Activated T-cell treated with anti-CD3 and anti-CD28 coated beads, Interleukin-2, amount 50 U/mL, for 48 hours (primary cell): ENCODE results near the gene SELP.

Source experiments
- DNase-seq, 2 experiments: peaks; one replicate each; pipeline ENCODE4 v3.0.0-alpha.2; 2020

SELP gene

DNA sequence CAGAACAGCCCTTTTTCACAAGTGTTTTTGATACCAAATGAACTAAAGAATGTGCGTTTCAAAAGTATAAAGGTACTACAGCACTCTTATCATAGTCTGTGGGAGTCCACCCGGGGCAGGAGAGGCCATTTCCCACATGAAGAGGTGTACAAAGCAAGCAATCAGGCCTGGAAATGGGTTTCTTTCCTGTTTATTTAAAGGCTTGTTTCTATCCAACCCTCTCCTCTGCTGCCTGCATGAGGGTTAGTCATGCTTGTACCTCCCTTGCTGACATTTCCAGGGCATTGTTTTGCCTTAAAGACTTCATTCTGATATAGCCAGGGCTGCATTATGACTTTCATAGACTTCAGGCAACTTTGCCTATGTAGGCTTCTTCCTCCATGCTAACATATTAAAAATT, 11.6 kb downstream of the SELP start:
- no peak for DNase-seq

DNA sequence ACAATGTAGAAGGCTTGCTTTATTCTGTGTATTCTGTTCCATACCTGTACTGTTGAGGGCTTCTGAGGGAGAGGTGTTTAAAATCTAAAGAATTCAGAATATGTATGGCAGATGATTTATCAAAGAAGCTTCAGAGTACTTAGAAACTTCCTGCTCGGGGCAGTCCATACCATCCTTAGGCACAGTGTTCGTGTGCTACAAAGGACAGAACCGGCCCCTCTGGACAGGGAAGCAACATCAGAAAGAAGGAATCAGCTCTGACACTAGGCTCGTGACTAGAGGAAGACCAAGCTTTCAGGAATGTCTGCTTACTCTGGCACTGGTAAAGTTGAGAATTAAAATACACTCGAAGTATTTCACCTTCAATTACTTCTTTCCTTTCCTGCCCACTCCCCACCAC, 14.1 kb downstream of the SELP start:
- DNase-seq, result no peak

DNA sequence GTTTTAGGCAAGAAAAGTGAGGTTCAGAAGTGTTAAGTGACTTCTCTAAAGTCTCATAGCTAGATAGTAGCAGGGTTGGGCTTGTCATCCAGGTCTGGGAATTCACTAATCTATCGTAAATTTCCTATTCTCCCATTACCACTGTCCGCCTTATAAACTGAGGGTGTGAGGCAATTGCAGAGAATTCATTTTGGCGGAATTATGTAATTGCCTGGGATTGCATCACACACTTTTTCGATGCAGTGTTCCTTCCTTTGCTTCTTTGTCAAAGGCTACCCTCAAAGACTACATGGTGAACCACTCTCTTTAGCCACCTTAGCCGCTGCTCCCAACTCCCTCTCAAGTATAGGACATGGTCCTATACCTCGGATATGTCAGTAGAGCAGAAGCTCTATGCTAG, 19.1 kb downstream of the SELP start:
- no peak for DNase-seq

DNA sequence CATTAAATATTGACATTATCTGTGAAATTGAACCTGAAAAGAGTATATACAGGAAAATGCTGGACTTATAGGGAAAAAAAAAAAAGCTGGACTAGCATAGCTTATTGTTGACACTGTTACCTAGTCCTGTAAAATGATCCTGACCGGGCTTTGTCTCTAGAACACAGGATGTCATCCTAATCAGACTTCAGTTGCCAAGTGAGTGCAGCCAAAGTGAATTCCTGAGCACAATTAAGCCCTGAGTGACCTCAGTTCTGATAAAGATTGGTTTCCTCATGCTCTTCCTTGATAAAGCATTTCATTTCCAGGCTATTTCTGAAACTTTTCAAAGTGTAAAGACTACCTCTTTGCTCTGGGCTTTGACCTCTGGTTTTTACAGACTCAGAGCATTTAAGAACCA, 19.8 kb downstream of the SELP start:
- DNase-seq, result no peak

DNA sequence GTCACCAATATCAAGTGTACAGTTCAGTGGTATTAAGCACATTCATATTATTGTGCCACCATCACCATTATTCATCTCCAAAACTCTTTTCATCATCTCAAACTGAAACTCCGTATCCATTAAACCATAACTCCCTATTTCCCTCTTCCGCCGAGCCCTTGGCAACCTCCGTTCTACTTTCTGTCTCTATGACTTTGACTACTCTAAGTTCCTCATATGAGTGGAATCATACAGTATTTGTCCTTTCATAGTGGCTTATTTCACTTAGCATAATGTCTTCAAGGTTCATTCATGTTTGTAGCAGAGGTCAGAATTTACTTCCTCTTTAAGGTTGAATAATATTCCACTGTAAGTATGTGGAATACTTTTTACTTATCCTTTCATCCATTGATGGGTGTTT, 21.7 kb downstream of the SELP start:
- DNase-seq, result no peak

DNA sequence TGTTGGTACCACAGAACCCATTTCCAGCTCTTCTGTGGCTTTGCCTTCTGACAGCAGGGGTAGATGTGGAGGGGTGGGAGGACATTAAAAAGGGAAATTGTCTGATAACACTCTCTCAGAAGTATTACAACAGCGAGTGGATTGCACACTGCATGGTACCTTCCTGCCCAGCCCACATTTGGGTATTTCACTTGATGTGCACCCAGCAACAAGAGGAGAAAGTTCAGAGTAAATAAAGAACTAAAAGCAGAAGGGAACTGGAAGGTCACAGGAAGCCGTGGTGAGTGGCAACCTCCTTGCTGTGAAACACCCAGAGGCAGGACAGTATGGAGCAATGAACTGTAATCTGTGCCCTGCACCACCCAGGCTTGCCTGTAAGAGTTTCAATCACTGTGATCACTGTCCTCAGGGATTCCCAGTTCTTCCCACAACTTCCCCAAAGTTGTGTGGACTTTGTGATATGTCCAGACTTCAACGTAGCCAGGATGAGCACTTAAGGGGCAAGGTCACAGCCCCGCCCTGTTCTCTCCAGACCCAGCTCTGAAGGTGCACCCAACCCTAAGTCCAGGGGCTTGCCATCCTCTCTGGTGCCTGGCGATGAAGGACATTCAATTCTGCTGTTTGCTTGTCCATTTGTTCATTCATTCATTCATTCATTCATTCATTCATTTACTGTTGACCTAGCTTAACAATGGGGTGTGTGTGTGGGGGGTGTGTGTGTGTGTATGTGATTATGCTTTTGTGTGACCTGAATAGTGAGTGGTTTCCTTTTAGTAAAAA, 25.0 kb downstream of the SELP start:
- peak; percentile 46 for DNase-seq

DNA sequence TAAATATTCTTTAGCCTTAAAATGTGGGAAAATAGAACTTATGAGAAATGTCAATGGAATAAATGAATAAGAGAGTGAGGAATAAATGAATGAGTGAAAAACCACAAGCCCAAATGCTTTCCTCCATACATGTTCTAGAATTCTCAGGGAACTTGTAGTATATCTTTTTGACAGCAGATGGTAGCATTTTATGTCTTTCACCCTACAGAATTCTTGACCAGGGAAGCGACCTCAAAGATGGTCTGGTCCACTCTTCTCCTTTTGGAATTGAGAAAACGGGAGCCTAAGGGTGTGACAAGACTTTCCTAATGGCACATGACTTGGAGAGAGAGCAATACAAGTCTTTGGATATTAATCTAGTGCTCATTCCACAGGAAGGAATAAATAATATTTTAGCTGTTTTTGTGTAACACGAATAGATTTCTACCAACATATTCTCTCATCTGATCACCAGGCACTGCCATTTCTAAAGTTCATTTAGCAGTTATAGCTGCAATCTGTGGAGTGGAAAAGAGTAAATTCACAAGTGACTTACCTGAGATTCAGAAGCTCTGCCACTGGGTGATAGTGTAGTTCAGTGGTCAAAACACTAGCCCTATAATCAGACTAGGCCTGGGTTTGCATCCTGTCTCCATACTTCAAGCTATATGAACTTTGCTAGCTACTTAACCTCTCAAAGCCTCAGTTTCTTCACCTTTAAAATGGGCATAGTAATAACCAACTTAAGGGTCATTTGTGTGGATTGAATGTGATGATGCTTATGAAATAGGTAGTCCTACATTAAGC, 28.6 kb downstream of the SELP start:
- DNase-seq, result no peak

DNA sequence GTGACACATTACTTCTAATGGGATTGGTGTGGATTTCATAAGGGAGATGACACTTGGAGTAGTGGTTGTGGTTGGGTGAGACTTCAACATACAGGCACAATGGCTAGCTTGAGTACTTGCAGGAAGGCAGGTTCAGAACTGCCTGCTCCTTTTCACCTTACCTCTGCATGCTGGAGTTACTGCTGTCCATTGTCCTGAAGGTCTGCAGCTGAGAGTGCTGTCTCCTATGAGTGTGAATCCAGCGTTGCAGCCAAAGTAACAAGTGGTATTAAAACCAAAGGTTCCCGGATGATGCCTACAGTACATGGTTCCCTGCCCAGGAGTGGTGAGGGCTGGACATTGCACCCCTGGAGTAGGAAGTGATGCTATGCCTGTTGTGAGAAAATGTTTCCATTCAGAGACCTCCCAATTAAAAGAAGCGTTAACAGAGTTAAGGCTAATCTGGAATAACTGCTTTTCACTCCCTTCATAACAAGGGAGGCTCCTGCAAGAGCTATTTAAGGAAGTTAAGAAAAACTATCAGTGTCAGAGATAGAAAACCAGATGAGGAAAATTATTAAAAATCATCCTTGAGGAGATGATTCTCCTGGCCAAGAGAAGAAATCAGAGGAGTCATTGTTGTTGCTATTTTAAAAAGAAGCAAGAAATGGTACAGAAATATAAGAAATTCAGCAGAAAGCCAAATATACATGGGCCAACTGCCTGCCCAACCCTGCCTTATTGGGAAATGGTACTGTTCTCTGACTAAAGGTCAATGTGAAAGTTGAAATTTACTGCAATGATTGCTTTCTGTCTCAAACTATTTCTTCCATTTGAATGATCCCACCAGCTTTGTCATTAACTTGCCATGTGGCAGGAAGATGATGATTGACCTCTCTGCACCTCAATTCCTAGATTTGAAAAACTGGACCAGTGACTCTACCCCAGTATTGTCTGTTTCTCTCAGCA, 33.9 kb downstream of the SELP start:
- DNase-seq, result peak; percentile 32 to 46

DNA sequence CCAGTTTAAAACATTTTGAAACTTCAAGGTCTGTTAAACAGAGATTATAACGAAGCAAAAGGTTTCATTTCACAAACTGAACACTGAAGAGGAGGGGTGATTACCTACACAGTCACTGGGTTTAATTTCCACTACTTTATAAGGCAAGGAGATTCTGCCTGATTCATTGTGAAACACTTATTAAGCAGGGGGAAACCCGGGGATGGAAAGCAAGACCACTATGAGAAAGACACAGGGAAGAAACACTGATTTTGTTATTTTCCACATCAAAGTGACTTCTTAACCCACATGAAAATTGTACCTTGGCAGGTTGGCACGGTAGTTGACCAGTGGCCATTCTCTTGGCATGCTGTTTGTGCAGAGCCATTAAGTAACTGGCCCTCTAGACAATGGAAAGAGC, 35.5 kb downstream of the SELP start:
- DNase-seq, result peak; percentile 48 to 52

DNA sequence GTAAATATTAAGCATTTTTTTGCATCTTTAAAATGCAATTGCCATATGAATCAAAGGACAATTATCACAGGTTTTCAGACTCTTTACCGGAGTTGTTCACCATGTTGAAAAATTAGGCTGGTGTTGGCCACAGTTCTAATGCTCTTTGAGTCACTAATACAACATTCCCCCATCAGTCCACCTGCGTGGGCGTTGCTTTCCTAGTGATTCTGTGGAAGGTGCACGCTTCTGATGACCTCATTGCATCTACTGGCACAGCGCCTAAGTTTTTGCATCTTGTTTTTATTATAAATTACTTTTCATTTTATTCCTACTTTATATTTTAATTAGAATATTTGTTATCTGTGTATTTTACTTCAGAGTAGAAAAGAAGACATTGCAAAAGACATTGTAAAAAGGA, 39.0 kb downstream of the SELP start:
- no peak for DNase-seq

DNA sequence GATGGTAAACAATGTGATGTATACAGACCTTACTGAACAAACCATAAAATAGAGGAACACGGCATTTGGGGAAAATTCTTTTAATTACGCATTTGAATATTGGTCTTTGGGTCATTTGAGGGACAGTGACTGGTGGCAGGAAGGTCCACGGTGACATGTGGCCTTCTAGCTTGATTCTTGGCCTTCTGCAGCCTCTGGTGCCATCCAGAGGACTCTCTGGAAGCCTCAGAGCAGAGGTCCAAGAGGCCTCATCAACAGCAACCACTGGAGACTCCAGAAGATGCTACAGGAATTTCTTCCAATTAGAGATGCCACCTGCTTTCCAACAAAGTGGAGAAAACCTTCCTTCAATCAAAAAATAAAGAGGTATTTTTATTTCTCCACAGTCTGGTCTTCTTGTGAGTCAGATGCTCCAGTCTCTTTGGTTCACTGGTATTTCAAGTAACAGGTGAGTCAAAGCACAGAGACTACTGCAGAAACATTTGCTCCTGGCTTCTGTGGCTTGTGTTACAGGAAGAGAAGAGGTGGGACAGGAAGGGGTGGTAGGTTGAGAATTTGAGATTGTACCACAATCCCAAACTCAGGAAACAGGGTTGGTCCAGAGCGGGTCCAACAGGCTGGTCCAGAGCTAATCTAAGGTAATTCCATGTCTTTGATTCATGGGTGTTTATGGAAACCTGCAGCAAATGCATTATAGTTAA, 41.0 kb downstream of the SELP start:
- peak; percentile 40 to 52 for DNase-seq

DNA sequence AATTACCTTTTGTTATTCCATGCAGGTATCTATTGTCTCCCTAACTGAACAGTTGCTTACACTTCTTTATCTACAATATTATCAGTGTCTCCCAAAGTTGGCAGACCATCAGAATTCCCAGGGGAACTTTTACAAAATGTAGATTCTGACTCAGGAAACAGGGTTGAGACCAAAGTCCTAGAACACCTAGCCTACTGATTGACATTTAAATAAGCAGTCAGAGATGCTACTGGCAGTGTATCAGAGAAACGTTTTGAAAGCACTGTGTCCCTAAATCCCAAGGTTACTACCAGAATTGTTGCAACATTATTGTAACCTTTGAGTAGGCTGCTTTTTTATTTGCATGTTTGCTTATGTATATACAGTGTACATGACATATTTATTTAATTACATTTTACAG, 41.8 kb downstream of the SELP start:
- no peak for DNase-seq

DNA sequence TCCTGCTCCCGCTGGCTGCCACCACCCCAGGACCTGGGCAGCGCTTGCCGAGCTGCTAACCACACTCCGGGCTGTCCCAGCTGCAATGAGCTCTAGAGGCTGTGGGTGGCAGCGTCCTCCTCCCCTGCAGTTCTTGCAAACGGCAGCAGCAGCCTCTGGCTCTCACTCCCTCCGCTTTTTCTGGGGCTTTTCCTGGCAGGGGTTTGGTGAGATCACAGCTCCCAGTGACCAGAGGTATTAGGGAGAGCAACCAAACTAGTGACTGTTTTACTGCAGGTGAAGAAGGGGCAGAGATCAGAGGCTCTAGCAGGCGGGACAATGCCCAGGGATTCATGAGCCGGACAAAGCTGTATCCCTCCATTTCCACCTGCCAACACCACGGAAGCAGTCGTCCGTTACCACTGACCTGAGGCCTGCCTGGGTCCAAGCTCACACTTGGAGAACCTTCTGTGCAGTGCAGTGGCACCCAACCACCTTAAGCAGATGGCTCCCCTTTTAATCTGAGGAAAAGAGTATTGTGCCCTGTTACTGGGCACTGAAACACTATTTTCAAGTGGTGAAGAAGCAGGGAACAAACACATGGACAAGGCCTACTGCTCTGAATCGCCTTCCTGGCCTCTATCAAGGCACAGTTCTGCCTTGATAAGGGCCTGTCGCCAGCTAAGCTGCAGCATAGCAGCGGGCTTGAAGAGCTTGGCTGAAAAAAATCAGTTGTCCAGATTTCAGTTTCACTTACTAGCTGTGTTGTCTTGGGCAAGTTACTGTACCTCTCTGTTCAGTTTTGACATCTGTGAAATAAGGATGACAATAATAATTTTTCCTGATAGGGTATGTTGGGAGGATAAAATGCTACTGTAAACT, 43.3 kb downstream of the SELP start, which contains the start of gene F5:
F5 (minus strand) TSS at position 87 of the 861 bp plus-strand sequence. CDS start 95 bp downstream, outside the sequence.
- DNase-seq, result peak; percentile 82 to 86

DNA sequence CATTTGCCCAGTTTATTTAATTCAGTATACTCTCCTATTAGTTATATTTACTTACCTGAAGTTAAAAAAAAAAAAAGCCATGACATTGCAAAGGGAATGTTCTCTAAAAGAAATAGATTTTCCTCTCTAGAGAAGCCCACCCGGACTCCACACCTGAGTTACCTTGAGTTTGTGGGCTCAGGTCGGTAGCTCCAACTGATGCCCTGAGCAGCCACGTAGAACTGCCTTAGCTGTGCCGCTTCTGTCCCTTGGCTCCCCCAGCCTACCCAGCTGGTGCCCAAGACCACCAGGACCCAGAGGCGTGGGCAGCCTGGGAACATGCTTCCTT, 43.9 kb downstream of the SELP start:
- no peak for DNase-seq

DNA sequence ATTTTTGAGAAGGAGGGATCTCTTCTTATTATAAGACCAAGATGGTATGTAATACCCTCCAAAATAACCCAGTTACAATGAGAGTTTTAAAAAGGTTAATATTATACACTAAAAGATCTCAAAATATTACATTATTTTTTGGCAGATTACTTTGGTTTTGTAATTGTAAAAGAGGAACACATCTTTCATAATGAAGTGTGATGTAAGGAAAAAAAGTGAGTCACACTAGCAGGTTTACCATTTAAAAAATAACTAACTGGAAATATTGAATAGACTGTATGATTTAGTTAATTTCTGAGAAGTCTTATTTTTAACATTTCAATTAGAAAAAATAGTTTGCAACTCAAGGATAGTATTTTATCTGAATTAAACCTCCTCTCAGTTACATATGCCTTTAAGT, 44.7 kb downstream of the SELP start:
- DNase-seq, result no peak

DNA sequence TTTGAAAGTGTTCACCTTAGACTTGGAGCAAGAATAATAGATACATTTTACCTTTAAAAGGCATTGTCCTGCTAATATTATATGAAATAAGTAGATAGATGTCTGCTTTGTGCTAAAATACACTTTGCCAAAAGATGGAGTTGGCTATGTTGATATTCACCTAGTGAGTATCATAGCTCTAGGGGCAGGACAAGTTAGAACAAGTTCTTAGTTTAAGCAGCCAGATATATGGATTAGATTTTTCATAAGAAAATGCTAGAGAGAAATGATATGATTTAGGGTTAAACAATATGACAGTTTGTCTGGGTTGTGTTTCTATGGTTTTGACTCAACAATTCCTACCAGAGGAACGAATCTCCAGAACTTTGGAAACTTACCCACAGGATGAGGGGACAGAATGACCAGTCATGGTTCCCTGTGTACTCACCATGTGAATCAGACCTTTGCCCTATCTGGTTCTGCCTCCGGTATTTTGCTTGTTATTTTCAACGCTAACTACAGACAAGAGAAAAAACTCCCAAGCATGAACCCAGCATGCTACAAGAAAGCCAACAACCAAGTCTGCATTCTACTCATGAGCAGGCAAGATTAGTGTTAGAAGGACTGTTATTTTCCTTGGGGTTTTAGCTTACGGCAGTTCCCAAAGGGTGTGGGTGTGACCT, 45.3 kb downstream of the SELP start:
- DNase-seq, result peak; percentile 40 to 45

DNA sequence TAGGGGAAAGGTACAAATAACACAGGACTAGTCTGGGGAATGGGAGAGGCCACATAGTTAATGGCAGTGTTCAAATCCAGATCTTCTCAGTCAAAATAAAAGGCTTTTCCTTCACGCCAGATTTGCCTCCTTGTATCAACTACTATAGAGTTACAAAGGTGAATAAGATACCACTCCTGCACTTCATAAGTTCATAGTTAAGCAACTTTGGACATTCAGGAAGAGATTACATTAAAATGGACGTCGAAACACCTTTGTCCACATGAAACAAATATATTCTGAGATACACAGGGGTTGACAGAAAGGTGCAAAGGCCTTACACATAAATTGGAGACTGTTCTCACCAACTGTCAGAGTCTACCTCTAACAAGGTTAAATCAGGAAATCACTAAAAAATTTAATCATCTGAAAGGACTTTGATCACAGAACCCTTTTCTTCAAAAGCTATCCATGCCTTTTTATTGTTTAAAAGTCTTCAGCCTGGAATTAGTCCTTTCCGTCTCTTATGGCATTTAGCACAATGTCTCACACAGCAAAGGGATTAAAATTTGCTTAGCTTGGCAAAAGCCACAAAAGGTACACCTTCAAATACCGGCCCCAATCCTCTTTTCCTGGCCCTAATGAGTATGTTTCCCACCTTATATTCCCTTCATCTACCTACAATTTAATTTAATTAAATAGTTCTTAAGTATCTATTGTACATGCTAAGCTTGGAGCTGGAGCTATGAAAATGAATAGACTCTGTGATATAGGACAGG, 51.8 kb downstream of the SELP start:
- DNase-seq, result no peak

DNA sequence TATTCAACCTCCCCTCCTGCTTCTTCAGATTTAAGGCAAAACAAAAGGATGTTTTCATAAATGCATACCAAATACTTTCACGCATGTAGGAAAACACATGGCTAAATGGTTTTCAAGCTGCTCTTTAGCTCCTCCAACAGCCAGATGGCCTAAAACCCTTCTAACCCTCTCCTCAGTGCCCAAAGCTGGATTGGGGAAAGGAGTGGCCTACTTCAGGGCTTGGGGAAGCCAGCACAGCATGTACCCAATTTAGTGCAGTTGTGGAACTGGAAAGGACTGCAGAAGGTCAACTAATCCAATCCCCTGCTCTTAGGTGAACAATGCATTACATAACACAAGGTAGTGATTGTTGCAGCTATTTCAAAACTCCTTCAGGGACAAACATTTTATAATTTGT, 53.0 kb downstream of the SELP start:
- no peak for DNase-seq

DNA sequence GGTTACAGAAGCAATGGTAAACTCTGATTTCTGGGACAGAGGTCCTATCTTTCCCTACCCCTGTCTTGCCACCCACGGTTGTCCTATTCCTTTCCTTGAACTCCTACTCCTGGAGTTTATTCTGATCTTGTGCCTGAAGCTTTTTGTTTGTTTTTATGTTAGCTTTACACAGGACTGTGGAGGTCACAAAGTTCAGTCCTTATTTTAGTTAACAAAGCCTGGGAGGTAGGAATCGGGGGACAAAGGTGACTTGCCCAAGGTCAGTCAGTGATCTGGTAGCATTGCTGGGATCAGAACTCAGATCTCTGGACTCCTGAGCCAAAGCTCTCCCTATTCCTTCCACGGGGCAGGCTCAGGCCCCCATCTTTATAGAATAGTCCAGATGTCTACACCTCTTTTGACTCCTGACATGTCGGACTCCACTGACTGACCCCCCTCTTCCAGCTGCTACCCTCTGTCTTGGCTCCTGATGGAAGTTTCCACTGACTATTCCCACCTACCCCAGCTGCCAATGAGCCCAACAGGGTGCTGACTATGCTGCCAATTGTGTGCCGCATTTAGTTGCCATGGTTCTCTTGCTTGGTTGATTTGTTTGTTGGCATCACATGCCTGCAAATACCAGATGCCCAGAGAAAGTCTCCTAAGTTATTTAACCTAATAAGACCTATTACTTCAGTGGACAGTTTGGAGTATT, 53.5 kb downstream of the SELP start:
- DNase-seq, result no peak

DNA sequence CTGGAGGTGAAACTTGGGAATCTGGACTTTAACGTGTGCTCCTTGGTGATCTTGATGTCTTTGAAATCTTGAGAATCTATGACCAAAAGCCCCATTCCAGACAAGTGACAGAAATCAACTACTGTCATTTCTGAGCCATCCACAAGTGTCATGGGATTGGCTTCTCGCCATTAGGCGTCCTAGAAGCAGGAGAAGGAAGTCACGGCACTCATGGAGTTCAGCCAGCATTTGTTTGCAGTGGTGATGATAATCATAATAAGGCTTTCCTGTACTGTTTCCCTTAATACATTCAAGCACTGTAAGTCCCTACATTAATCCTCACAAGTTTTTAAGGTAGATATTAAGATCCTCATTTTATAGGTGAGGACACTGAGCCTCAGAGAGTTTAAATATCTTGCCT, 55.6 kb downstream of the SELP start:
- DNase-seq, result no peak
